T1000 (cell line): ENCODE data around the gene LSM6.

Source experiments
- DNase-seq: peaks from one replicate; lab custom pipeline; 2025; ENCODE audit warnings: mixed read lengths; lab: John Stamatoyannopoulos, UW

The LSM6 gene

DNA sequence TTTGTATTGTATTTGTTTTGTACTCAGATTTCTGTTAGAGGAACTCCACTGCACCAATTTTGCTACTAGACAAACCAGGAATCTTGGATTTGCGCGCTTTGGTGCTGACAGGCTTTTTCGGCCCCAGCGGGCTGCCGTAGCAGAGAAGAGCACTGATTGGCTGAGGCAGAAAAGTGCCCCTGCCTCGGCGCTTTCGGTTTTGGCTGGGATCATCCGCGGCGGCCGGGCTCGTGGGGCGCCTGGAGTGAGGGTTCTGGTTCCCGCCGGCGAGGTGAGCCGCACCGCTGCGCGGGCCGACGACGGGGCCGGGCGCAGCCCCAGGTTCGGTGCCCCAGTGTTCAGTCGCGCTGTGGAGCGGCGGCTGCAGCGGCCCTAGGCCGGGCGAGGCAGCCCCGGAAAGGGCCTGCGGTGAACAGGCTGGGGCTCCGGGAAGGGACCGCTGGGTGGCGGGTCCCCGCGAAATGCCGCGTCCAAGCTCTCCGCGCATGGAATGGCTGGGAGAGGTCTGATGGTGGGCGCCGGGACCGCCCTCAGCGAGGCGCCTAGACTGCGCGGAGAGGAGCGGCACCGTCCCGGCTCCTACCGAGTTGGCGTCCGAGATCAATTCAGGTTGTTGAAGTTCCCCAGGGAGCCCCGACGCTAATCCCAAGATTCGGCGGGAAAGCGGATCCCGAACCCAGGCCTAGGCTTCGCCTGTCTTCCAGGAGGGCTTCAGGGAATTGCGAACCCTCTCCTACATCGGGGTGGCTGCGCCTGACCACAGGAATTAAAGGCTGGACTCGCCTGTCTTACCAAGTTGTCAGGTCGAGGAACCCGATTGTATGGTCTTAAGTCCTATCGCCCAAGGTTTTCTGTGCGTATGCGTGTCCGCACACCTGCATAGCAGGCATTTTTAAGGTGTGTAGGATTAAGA lies at the start of gene LSM6:
Gene LSM6, plus strand, starts transcription at position 178 of the 913 bp plus-strand sequence. CDS start 7,204 bp downstream, outside the sequence.
- DNase-seq: peak; percentile 56

DNA sequence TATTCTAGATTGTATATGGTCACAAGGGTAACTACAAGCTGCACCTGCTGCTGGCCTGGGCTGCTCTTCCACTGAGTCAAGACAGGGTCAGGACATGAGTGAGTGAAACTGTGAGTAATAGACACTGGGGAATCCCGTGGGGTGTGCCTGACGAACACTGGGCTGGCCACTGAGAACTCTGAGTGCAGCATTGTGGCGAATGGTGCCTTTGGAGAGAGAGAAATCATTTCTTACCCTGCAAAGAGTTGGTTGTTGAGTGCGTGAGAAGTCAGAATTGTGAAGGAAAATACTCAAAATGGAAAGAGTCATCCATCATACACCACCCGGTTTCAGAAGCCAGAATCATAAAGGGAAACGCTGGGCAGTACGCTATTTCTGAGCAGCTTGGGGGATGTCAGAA lies 43.1 kb upstream of the LSM6 start:
- no peak for DNase-seq

DNA sequence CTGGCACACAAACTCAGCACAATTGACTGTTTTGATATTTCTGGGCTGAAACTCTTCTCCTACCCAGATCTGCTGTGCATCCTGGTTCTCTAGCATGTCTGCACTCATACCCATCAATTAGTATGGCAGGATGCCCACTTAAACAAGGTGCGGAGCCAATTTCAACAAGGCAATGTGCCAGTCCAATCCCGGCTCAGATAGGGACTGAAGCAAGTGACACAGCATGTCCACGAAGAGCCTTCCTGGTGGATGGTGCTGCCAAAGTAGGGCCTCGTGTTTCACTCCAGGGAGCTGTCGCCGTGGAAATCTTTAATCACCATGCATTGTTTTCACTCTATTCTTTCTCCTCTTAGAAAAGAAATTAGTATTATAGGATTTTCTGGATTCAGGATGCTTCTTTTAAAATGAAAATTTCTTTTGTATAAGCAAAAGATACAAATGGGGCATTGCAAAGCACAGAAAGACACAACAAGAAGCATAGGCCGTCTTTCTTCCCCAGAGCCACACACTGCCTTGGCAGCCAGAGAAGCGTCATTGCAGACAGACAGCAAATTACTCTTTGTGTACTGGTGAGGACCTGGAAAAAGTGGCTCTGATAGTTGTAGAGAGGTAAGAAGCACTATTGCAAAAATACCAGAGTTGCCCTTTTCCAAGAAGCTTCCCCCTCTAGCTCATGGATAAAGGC lies 40.6 kb upstream of the LSM6 start:
- no peak for DNase-seq

DNA sequence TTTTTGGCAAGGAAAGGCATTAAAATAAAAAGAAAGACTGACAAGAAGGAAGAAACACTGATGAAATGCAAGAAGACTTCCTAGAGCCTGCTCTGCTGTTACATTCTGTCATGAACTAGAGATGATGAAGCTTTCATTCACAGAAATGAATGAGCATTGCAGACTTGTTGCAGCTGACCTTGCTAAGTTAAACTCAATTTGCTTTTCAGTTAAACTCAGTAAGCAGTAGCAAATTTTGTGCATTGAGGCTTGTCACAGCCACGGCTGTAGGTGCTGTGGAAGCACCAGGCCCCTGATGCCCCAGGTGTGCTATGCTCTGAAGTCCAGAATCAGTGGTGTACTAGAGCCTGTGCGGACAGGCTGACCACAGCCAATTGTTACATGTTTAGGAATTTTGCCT lies 39.6 kb upstream of the LSM6 start:
- no peak for DNase-seq

DNA sequence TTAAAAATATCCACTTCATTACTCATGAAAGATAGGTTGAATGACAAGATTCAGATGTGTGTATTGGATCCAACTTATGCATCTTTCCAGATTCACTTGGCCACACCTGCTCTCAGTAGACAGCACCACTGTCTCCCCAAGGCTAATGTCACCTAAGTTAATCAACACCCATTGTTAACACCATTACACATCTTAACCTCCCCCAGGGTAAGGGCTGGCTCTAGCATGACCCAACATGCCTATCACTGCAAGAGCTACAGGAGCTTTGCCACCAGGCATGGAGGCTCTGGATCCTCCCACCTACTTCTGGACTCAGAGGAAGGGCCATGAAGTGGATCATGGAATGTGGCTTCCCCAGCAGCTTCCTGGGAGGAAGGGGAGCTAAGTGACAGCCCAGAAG lies 32.8 kb upstream of the LSM6 start:
- DNase-seq: no peak

DNA sequence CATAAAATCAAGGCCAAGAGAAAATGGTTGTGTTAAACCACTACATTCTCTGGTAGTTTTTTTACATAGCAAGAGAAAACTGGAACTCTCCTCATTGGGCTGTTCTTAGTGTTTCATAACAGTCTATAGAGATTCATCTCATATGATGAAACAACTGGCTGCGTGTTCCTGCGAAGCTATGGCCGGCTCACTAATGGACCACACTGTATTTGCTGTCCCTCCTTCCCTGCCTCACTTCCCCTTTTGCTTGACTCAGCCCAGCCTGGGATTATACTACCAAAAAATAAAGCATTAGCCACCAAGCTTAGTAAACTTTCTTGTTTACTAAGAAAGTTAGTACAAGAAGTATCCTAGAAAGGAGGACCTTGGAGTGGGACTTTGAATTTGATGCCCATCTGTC lies 31.6 kb upstream of the LSM6 start:
- DNase-seq: no peak

DNA sequence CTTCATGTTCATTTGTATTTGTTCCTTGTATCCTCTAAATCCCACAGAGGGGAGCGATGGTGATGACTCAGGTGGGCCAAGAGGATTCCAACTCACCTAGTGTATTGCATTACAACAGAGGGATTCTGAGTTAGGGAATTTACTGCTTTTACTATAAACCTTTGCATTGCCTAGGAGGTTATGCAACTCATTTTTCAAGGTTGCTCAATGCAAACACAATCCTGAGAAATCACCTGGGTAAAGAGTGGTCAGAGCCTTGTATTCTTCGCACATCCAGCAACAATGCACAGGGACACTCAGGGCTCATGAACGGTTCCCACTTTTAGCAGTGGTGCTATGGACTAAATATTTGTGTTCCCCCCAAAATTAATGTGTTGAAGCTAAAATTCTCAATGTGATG lies 28.6 kb upstream of the LSM6 start:
- DNase-seq: no peak

DNA sequence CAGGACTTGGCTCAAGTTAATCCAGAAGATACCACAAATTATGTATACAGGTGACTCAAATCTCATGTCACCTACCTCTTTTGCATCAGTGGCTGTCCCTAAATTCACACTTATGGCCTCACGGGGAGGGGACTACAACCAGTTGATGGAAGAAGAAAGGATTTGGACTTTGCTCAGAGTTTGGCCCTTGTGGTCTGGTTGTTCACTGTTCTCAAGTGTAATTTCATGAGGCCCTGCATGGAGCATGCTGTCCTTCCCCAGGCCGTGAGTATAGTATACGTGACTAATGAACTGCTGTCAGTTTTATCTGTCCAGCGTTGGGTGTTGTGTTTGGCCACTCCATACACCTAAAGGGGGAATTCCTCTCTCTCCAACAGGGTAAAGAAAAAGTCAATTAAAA lies 27.5 kb upstream of the LSM6 start:
- DNase-seq: no peak

DNA sequence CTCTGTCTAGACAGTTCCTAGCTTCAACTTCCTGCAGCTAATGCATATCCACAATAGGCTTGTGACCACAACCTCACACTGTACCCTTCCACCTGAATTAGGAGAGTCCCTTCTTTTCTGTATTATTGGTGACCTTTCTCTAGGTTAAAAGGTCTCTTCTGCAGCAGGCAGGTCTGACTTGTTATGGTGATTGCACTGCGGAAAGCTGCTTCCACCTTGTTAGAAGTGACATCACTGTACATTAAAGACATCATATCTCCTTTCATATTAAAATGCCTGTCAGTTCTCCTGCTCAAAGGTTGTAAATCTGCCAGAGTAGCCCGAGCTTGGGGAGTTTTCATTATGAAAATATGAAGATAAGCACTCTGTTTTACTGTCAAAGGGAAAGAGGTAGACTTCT lies 21.5 kb upstream of the LSM6 start:
- no peak for DNase-seq

DNA sequence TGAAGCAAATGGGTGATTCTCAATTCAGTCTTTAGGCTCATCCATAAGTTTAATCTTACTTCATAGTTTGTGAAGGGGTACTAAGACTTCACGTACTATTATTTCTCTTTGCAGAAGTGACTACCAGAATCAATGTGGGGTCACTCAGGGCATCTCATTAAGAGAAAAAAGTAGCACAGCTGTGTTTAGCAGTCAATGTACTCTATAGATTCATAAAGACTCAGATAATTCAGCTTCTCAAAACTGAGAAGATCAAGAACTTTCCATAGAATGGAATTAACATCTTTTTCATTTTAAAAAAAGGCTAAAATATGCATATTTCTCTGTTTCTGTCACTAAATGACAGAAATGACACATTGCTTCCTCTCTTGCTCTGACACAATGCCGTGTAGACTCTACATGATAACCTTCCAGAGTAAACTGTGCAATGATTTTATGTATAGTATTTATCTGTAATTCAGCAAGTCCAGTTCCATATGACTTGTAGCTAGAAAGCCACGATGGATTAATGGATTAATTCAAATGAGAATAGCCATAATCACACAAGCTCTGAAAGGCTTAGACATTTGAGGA lies 20.3 kb upstream of the LSM6 start:
- DNase-seq: no peak

DNA sequence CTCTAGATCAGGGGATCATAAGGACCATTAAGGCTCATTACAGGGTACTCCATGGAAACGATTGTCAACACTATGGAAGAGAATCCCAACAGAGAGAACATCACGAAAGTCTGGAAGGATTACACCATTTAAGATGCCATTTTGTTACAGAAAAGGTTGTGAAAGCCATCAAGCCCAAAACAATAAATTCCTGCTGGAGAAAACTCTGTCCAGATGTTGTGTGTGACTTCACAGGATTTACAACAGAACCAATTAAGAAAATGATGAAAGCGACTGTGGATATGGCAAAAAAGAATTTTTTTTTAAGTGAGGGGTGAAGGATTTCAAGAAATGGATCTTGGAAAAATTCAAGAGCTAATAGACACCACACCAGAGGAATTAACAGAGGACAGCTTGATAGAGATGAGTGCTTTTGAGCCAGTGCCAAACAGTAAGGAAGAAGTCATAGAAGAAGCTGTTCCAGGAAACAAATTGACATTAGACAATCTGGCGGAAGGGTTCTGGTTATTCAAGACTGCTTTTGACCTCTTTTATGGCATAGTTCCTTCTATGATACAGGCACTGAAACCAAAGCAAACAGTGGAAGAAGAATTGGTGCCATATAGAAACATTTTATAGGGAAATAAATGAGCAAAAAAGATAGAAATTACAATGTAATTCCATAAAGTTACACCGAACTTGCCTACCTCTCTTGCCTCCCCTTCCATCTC lies 17.3 kb upstream of the LSM6 start:
- DNase-seq: no peak

DNA sequence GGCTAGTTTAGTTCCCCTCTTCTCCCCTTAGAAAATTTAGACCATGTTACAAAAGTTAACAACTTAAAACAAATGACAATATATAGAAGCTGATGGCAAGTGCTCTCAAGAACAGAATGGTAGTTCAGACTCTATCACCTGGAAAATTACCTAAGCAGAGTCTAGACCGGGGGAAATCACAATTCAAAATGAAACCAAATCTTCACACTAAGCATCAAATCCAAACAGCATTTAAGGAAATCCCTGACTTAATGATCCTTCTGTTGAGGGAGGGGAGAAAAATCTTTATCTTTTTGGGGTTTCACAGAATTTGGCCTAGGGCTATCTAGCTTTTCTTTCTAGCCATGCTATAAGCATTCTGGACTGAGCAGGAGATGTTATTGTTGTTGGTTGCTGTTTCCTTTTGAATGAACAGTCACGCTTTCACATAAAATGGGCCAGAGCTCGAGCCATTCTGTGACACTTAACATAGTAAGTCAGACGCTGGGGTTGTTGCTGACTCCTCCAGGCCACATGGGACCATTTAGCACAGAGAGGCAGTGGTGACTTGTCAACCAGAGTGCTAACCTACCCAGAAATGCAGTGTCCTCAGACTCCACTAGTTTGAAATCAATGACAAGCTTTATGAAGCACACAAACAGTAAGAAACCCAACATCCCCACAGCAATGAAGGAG lies 16.0 kb upstream of the LSM6 start:
- DNase-seq: no peak

DNA sequence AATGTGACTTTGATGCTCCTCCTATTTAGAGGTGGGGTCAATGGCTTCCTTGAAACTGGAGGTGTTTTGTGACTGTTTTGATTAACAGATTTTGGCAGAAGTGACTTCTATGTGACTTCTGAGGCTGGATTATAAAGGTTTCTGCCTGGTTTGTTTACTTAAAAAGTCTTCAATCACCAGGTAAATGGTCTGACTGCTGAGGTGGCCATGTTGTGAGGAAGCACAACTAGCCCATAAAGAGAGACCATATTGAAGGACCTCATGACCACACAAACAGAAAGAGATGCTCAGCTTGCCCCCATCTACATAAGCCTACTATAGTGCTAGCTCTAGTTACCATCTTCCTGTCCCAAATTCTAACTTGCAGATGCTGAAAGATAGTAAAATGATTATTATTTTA lies 14.3 kb upstream of the LSM6 start:
- DNase-seq: no peak

DNA sequence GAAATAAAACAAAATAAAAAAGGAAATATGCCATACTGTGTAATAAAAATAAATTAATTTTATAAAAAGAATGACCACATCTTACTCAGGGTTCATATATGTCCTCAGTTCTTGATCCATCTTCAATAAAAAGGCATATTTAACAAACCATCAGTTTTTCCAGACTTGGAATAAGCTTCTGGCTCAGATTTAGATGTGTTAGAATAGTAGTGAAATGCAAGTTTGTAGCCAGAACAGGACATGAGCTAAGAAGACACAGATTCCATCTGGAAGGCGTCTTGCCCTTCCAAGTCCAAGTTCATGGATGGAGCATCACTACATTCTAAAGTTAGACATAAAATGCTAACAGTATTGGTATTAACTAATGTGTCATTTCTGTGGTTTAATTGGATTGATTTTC lies 10.3 kb upstream of the LSM6 start:
- DNase-seq: no peak

DNA sequence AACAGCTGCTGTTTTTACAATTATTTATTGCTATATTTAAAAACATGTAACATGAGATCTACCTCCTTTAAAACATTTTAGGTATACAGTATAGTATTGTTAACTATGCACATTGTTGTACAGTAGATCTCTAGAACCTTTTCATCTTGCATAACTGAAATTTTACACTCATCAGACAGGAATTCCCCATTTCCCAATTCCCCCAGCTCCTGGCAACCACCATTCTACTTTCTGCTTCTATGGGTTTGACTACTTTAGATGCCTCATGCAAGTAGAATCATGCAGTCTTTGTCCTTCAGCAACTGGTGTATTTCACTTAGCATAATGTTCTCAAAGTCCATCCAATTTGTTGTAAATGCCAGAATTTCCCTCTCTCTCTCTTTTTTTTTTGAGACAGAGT lies 9.7 kb upstream of the LSM6 start:
- no peak for DNase-seq

DNA sequence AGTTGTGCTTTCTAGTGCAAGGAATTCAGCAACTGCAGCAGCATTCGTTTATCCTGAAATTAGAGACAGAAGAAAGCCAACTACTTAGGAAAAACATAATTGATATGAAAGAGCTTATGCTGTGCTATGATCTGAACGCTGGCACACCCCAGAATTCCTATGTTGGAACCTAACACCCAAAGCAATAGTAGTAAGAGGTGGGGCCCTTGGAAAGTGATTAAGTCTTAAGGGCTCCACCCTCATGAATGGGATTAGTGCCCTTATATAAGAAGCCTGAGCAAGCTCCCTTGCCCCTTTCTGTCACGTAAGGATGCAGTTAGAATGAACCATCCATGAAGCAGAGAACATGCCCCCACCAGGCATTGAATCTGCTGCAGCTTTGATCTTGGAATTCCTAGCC lies 5.4 kb upstream of the LSM6 start:
- no peak for DNase-seq

DNA sequence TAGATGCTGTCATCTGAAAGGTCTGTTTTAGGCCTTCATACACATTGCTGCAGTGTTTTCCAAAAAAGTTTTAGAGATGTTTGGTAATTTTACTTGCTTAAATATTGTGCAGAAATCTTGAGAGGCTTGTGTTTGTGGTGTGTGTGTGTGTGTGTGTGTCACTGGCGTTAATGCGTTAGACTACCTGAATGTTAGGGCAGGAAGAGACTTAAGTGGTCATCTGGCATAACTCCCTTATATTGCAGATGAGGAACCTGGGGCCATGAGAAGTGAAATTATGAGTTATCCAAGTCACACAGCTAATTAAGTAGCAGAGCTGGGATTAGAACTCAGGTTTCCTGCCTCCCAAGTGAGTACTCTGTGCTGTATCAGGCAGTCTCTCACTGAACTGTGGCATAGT lies 1.4 kb downstream of the LSM6 start:
- no peak for DNase-seq

DNA sequence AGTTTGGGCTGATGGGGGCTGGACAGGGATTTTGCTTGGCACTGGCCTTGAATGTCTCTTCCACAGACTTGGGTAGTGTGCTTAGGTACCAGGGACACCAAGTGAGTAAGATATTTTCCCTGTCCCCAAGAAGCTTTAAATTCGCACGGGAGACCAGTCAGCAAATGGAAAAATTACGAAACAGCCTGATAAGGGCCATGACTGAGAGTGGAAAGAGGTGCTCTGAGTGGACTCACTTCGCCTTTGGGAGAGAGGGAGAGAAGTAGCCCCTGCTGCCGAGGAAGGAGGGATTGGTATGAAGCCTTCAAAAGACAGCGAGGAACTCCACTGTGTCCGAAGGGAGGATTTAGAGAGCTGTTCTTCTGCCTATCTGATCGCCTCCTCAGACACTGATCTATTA lies 2.6 kb downstream of the LSM6 start:
- DNase-seq: no peak

DNA sequence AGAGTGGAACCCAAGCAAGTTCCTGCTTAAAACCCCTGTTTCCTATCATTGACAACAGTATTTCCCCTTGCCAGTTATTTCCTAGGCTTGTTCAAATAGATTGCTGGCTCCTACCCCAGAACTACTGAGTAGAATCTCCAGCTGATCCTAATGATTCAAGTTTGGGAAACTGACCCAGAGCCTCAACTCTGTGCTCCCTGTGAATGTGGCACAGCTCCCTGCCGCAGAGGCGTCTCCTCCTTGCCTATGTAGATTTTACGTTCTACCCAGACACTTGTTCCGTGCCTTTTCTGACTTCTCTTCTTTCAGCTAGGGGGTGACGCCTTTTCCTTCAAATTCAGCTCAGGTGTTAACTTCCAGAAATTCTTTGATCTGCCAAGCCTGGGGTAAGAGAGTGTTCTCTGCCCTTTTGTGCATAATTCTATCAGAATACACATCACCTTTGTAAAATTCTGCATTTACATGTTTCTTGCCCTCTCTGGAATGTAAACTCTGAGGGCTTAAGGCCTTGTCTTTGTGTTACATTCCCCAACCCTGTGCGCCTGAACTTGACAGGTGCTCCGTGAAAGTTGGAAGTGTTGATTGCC lies 4.4 kb downstream of the LSM6 start:
- no peak for DNase-seq

DNA sequence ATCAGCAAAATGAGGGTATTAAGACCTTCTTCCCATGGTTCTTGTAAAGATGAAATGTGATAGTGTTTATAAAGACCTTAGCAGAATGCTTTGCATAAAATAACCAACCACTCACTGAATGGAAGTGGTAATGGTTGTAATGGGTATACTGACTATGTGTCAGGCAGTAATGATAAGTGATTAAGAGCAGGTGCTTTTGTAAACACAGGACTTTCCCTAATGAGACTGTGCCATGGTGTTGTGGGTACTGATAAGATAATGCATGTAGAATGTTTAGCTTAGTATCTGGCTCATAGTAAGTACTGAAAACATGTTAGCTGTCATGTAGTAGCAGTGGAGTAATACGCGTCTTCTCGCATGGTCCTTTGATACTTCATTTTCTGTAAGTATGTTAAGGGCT lies 6.9 kb downstream of the LSM6 start:
- DNase-seq: no peak

DNA sequence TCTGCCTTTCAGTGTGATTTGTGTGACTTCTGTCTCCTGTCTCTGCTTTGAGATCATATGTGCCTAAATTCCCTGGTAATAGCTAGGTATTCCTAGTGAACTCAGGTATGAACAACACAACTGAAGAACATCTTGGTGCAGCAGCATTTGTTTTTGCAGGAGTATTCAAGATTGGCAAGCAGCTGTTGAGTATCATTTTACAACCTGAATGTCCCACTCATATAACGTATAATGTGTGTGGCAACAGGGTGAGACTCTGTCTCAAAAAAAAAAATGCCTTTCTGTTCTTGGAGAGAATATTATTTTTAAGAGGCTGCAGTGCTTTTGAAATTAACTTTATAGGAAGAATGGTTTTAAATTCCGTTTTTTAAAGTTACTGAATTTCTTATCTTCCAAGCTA lies 7.7 kb downstream of the LSM6 start:
- no peak for DNase-seq

DNA sequence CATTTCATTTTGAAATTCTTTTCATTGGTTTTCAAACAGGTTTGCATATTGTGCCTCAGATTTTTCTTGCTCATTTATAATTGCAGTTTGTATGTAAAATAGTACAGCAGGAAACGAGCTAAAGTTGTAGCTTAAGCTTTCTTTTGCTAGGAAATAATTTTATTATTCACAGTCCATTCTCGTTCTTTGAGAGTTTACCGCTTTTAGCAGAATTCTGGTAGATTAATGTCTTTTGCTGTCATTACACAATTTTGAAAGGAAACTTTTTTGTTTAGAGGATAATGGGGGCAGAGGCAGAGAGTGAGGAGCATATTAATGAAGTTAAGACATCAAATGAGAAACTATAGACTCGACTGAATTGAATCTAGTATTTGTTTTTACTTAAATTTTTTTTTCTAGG lies 10.5 kb downstream of the LSM6 start:
- no peak for DNase-seq
